Transverse colon (tissue), 4 donors: ENCODE data around the gene ABCA5. TPM values are rescaled to one million over a fixed set of nuclear protein-coding genes. Genes with fewer than 3 reads are reported as not detected.

Experiments used
- DNase-seq: peaks from one replicate; pipeline ENCODE4 v3.0.0-alpha.2; 2019
- H3K27ac ChIP-seq, 4 donors: fragments of 200-600 bp; sonication (generic); 2 replicates each; pipeline ENCODE4 v1.5.1; 2016 to 2018; ENCODE audit warnings: inconsistent platforms in 4 of 4
- H3K27me3 ChIP-seq: fragments of 200-600 bp; sonication (generic); 2 replicates; pipeline ENCODE4 v1.5.1; 2017; ENCODE audit warnings: inconsistent platforms
- H3K36me3 ChIP-seq, 4 donors: fragments of 200-600 bp; sonication (generic); 2 replicates each; pipeline ENCODE4 v1.5.1; 2017 to 2019; ENCODE audit warnings: inconsistent platforms in 4 of 4
- H3K4me1 ChIP-seq, 4 donors: fragments of 200-600 bp; sonication (generic); 2 replicates each; pipeline ENCODE4 v1.5.1; 2017 to 2020; ENCODE audit warnings: inconsistent platforms in 4 of 4
- H3K4me3 ChIP-seq, 4 donors: fragments of 200-600 bp; sonication (generic); 1 replicate in 1 of 4; 2 replicates in 3 of 4; pipeline versions ENCODE4 v1.5.1 to v1.6.1; 2017 to 2019; ENCODE audit warnings: inconsistent platforms in 4 of 4
- H3K9me3 ChIP-seq, 2 donors: fragments of 200-600 bp; sonication (generic); 2 replicates each; pipeline ENCODE4 v1.5.1; 2017 to 2019; ENCODE audit warnings: inconsistent platforms in 2 of 2
- EP300 ChIP-seq: sonication (generic); formaldehyde crosslinking; IDR thresholded peaks from one replicate; pipeline ENCODE4 v1.6.1; 2017; ENCODE audit warnings: antibody characterized with exemption, low read depth
- POLR2A ChIP-seq: fragments of 450-650 bp; IDR thresholded peaks from one replicate; pipeline ENCODE4 v1.6.1; 2016; ENCODE audit warnings: antibody characterized with exemption, mild to moderate bottlenecking, moderate library complexity
- POLR2AphosphoS5 ChIP-seq, 3 donors: sonication (generic); formaldehyde crosslinking; IDR thresholded peaks; one replicate each; pipeline ENCODE4 v1.6.1; 2016; ENCODE audit warnings: antibody characterized with exemption in 3 of 3
- WGBS, 2 donors: methylation state at CpG; one replicate each; pipeline ENCODE4 v1.1.5; 2018; ENCODE audit warnings: low coverage in 1 of 2; 5-methylcytosine and 5-hydroxymethylcytosine counted together
- in situ Hi-C, 4 donors: fragments of 200-750 bp; cut with MboI; loops; one replicate each; pipeline versions ENCODE4 v1.15.0 to v1.15.1; 2017; ENCODE audit warnings: low sequenced_read_pairs in 3 of 4, low pct_ligation_motif_present in 1 of 4, low pct_unique_long_range_greater_than_20kb in 1 of 4
- intact Hi-C: fragments of 100-400 bp; cut with DNase I; formaldehyde crosslinking; loops from one replicate; pipeline ENCODE4 v1.15.1; 2023; ENCODE audit warnings: low total_unique reads
- total RNA-seq, 4 donors: library from RNA; depleted of rRNA; stranded (reverse); fragments of >200 nt; gene quantifications; one replicate each; pipeline ENCODE4 v1.1.0, GENCODE V29; 2016
- TF ChIP-seq, protein P1 (sequence below), 5 experiments: fragments of 200-600 bp in 3 of 5; fragments of 450-650 bp in 2 of 5; sonication (generic) in 3 of 5; IDR thresholded peaks; 1 replicate in 2 of 5; 2 replicates in 3 of 5; pipeline ENCODE4 v1.5.1; 2016 to 2017; ENCODE audit warnings: antibody characterized with exemption in 5 of 5, inconsistent platforms in 3 of 5, mild to moderate bottlenecking in 2 of 5, moderate library complexity in 1 of 5

The ABCA5 gene
- total RNA-seq, 4 donors from 2014 or later = 17.3 to 173 (median 125) TPM

DNA sequence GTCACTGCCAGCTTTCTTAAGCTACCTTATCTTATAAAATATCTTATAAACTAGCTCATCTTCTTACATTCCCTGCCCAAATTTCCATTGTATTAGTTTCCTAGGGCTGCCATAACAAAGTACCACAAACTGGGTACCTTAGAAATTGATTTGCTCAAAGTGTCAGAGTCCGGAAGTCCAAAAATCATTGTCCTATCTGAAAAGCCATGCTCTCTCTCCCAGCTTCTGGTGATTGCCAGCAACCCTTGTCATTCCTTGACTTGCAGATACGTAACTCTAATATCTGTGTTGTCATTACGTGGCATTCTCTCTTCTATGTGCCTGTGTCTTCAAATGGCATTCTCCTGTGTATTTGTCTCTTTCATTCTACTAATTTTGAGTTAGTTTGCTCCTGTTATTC is 96.0 kb downstream of the ABCA5 start:
- Histone ChIP-seq H3K4me3 (no peak overlapping the region), H3K27ac (no peak overlapping the region), H3K9me3 (peaks cover 9 to 10% of the 10 kb centered on the region in 2 donors), H3K36me3 (no peaks in the 10 kb centered on the region), H3K27me3 (no peaks in the 10 kb centered on the region), H3K4me1 (peaks cover 0 to 6% (median 0%) of the 10 kb centered on the region in 4 donors)
- intact Hi-C loops = no loop called here
- no peak for TF ChIP-seq POLR2AphosphoS5 (IDR thresholded peaks at IDR 0.05)
- no peak for TF ChIP-seq POLR2A
- TF ChIP-seq EP300 = no peak
- TF ChIP-seq, protein P1, sequence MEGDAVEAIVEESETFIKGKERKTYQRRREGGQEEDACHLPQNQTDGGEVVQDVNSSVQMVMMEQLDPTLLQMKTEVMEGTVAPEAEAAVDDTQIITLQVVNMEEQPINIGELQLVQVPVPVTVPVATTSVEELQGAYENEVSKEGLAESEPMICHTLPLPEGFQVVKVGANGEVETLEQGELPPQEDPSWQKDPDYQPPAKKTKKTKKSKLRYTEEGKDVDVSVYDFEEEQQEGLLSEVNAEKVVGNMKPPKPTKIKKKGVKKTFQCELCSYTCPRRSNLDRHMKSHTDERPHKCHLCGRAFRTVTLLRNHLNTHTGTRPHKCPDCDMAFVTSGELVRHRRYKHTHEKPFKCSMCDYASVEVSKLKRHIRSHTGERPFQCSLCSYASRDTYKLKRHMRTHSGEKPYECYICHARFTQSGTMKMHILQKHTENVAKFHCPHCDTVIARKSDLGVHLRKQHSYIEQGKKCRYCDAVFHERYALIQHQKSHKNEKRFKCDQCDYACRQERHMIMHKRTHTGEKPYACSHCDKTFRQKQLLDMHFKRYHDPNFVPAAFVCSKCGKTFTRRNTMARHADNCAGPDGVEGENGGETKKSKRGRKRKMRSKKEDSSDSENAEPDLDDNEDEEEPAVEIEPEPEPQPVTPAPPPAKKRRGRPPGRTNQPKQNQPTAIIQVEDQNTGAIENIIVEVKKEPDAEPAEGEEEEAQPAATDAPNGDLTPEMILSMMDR (IDR thresholded peaks at IDR 0.05) = no peak
- WGBS, 2 donors = 91 to 92% methylated on average over 3 of the region's 3 CpGs
- DNase-seq = no peak
- in situ Hi-C loops = loop anchor here in 3 of 4 donors (5.0 to 25.0 kb wide), 2 partner anchors 454 to 694 kb away; no protein-coding TSS in a partner anchor

DNA sequence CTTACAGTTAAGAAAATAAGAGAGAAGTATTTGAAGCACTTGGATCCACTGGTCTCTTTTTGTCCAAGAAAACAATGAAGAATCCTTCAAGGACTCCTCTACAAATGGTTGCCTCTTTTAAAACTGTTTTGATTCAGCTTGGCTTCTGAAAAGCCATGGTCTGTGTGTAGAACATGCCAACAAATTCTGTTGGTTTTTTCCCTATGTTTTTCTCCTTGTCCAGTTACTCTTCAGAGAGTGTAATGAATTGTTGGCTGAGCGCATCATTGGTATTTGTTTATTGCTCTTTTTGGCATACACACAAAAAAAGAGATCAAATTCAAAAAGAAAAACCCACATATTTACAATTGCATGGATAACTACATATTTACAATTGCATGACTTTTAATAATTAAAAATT is 98.4 kb downstream of the ABCA5 start, which contains the start of gene ABCA10:
TSS of gene ABCA10 (minus strand) at position 249 of the 400 bp plus-strand sequence. CDS start 3,466 bp downstream, outside the sequence.
- intact Hi-C loops (no loop called here), in situ Hi-C loops (loop anchor here (10.0 to 25.0 kb wide), 2 partner anchors 464 to 691 kb away; no protein-coding TSS in a partner anchor)
- Histone ChIP-seq H3K4me1 (no peaks in the 10 kb centered on the region), H3K9me3 (peaks cover 9 to 10% of the 10 kb centered on the region in 2 donors), H3K4me3 (no peak within 1 kb of the TSS), H3K27me3 (no peaks in the 10 kb centered on the region), H3K27ac (peak within 1 kb of the TSS in 1 of 4 donors; percentile 3), H3K36me3 (no peaks in the 10 kb centered on the region)
- DNase-seq = no peak
- WGBS, 2 donors = 75 to 78% methylated on average over 1 of the region's 1 CpG
- TF ChIP-seq POLR2A (no peak), EP300 (no peak), POLR2AphosphoS5 (IDR thresholded peaks at IDR 0.05) (no peak)
- TF ChIP-seq, protein P1 (IDR thresholded peaks at IDR 0.05) = no peak

GRCh38 chr17:69228018-69228417 is 98.9 kb downstream of the ABCA5 start:
- Histone ChIP-seq H3K4me1 (no peaks in the 10 kb centered on the region), H3K27ac (peak overlapping the region in 1 of 4 donors; percentile 3), H3K27me3 (no peaks in the 10 kb centered on the region), H3K4me3 (no peak overlapping the region), H3K36me3 (no peaks in the 10 kb centered on the region), H3K9me3 (peaks cover 7% of the 10 kb centered on the region in 2 donors)
- TF ChIP-seq, protein P1 (IDR thresholded peaks at IDR 0.05) = no peak
- TF ChIP-seq POLR2AphosphoS5 (IDR thresholded peaks at IDR 0.05) (no peak), EP300 (no peak), POLR2A (no peak)
- in situ Hi-C loops (loop anchor here (10.0 to 25.0 kb wide), 2 partner anchors 463 to 691 kb away; no protein-coding TSS in a partner anchor), intact Hi-C loops (no loop called here)
- DNase-seq = no peak

DNA sequence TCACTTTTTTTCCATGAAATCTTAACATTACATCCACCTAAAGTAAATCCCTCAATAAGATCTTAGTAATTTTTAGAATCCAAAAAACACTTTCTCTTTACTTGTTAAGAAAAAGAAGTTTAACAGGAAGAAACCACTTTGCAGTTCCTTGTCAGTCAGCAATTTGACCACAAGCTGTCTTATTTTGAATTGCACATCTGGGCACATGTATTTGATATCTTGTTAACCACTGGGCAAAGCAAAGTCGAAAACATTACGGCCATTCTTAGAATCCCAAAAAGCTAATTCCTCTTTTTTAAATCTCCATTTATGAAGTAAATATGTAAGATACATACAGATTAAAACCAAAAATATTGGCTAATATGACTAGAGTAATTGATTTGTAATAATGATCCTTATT is 99.4 kb downstream of the ABCA5 start:
- no peak overlapping the region for H3K27ac ChIP-seq
- in situ Hi-C loops = loop anchor here (10.0 to 25.0 kb wide), 2 partner anchors 463 to 690 kb away; no protein-coding TSS in a partner anchor
- WGBS, 2 donors = 53 to 77% methylated on average over 2 of the region's 2 CpGs
- no peaks in the 10 kb centered on the region for H3K27me3 ChIP-seq
- no peak for DNase-seq
- H3K9me3 ChIP-seq = peaks cover 2 to 3% of the 10 kb centered on the region in 2 donors
- H3K36me3 ChIP-seq = no peaks in the 10 kb centered on the region
- intact Hi-C loops = no loop called here
- no peaks in the 10 kb centered on the region for H3K4me1 ChIP-seq
- H3K4me3 ChIP-seq = no peak overlapping the region
- no peak for TF ChIP-seq POLR2A
- TF ChIP-seq, protein P1 (IDR thresholded peaks at IDR 0.05) = no peak
- no peak for TF ChIP-seq EP300
- TF ChIP-seq POLR2AphosphoS5 (IDR thresholded peaks at IDR 0.05) = no peak
